CD4-positive, alpha-beta T cell treated with Interferon alpha-2 for 1 hour (primary cell): ENCODE data around the gene OGFRL1.
"Not testable (repeated sequence)": the region's sequence is repeated elsewhere in the genome, so short reads cannot be mapped to it uniquely, and the experiment has no call there.

ENCODE experiments used
- DNase-seq, 2 donors: peaks; one replicate each; pipeline ENCODE4 v3.0.0-alpha.2; 2020 to 2022

OGFRL1 gene

DNA sequence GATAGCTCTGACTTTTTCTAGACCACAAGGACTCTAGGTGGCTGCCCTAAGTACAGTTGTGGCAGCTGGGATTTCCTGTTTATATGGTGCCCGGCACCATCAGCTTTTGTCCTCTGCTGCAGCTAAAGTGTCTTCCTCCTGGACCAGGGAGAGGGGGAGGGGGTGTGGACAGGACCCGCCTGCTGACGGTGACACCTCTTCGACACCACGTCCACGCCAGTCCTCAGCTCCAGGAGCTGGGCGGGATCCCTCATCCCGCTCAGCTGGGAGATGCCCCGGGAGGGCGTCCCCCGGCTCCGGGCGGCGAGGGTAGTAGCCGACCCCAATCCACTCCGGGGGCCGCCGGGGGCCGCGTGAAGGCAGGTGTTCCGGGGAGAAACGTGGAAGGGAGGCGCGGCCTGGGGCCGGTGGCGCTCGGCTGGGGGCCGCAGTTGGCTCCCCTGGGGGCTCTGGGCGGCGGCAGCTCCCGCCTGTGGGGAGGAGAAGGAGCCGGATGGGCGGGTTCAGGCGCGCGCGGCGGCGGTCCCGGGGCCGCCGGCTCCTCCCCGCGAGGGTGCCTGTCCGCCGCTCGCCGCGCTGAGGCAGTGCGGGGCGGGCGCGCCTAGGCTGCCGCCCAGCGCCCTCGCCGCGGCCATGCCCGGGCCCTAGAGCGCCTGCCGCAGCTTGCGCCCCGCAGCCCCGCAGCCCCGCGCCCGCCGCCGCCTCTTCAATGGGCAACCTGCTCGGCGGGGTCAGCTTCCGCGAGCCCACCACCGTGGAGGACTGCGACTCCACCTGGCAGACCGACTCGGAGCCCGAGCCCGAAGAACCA is at the start of gene OGFRL1:
OGFRL1 (plus strand) TSS at position 584 of the 811 bp plus-strand sequence; CDS start at position 710, 126 bp downstream.
- peak; percentile 74 to 77 for DNase-seq

DNA sequence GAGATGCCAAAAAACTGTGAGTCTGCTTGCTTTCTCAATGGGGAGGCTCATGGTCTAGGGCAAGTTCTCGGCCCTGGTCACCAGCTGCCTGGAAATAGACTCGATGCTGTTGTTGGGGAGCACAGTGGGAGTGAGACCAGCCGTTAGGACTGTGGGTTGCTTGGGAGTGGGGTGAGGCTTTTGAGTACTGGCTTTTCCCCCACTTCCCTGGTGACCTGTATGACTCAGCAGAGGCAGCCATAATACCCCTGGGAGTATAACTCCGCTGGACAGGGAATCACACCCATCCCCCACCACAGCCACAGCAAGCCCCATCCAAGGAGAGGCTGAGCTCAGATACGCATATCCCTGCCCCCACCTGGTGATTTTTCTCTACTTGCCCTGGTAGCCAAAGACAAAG is 48.9 kb upstream of the OGFRL1 start:
- DNase-seq: no peak

DNA sequence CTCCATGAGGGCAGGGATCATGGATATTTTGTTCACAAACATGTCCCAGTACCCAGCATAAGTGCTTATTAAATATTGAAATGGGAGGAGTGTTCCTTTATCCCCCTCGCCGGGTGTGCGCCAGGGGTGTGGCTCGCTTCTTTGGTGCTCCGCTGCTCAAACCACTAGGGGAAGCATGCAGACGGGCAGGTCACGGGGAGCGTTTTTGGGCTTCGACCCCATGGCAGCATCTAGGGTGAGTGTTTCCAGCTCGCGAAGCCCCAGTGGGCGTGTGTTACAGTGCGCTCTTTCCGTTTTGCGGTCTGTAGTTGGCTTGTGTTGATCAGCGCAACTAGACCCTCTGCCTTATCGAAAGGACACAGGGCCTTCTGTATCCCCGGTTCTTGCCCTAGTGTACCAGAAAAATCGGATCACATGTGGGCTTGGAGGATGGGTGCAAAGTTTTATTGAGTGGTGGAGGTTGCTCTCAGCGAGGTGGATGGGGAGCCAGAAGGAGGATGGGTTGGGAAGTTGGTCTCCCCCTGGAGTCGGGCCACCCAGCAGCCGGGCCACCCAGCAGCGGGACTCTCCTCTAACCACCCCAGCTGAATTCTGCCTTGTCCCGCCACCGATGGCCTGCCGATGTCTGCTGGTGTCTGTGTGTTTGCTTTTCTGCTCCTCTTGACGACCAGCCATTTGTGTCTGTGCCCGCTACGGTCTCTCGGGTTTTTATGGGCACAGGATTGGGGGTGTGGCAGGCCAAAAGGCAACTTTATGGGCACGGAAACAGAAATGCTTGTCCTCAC is 43.2 kb upstream of the OGFRL1 start:
- DNase-seq: no peak

GRCh38 chr6:71246596-71246995 is 42.0 kb upstream of the OGFRL1 start:
- DNase-seq: no peak

GRCh38 chr6:71248306-71248765 is 40.3 kb upstream of the OGFRL1 start:
- DNase-seq: peak in 1 of 2 donors; percentile 32

GRCh38 chr6:71248878-71249544 is 39.6 kb upstream of the OGFRL1 start:
- DNase-seq: no peak

DNA sequence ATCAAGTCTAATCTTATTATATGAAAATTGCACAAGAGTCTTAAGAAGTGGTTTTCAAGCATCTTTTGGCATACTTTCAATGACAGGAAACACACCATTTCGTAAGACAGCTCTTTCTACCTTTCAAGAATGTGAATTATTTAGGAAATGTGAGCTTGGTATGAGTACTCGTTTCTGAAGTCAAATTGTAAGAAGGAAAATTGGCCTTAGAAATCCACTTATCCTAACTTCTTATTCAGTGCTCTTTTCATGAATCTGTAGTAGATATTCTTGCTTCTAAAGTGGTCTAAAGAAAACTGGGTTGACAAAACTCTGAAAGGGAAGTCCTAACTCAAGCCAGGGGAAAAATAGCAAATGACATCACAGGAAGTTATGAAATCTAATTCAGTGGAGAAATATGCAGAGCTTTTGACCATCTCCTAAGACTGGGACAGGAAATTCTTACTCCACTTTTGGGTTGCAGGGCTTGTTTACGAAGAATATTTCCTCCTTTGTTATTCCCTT is 38.5 kb upstream of the OGFRL1 start:
- peak in 1 of 2 donors; percentile 11 for DNase-seq

DNA sequence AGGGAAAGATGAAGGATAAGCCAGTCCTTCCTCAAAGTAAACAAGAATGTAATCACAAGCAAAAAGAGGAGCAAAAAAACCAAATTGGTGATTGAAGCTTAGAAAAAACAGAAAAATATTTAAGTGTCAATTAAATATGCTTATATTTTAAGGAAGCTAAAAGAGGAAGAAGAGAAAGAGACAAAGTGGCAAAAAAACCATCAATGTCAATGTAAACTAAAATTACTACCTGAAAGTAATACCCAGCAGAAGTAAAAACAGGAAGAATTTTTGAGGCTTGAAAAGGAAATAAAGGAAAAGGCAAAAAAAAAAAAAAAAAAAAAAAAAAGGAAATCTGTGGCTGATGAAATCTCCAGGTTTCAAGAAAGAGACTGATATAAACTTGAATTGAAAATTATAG is 36.2 kb upstream of the OGFRL1 start:
- DNase-seq: no peak

DNA sequence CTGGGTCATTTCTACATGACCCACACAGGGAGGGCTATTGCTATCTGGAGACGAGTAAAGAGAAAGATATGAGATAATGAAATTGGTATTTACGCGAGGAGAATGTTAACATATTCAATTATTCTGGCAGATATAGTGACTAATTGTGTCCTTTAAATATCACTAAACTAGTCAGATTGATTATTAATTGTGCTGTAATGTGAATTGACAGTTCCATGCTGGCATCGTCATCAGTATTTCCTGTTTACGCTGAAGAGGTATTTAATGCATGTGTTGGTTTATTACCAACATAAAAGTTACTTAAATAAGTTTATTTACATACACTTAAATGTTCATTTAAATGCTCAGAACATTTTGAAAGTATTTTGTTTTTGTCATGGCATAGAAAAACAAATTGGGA is 35.7 kb upstream of the OGFRL1 start:
- DNase-seq: no peak

DNA sequence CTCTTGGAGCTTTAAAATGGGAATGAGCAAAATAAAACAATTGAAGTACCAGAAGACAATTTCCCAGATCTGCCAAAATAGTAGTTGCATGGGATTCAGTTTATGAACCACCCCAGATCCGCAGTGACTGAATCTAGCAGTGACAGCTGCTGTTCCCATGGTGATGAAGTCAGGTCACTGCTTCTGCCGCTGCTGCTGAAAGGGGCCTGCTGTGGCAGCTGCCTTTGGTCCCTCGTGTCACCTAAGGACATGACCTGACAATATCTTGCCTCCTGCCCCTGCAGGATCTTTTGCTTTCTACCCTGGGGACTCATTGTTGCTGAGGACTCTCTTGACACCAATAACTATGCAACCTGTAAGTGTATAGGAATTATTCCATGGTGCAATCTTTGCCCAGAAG is 34.3 kb upstream of the OGFRL1 start:
- DNase-seq: no peak

DNA sequence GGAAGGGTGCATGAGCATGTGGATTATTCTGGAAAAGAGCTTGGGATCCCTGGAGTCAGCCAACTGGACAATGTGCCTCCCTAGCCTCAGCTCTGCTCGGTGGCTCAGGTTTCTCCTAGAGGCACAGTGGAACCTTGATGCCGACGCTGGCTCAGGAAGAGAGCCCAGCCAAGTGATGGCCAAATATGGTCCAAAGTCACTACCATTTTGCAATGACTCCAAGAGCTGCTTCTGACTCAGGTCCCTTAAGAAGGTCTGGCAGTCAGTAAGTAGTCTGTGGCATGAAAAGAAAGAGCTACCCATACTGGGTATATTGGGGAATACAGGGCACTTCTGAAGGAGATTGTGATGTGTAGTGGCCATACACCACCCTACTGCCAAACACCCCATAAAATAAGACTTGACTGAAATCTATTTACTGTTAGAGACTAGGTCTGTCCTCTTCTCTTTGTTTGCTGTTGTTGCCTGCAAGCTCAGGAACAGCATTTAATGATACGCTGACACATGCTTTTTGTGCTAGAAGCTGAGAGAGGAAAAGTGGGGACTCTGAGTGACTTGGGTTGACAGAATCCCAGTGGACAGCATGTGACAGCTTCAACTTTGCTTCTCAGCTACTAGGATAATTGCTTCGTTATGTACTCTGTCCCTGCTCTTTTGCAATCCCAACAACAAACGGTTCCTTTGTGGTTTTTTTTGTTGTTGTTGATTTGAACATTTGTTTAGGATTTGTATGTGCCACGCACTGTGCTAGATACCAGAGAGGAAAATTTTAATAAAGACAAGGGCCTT is 30.3 kb upstream of the OGFRL1 start:
- no peak for DNase-seq

- DNase-seq: no peak
Observed at GRCh38 chr6:71259888-71260604, 28.6 kb upstream of the OGFRL1 start.

DNA sequence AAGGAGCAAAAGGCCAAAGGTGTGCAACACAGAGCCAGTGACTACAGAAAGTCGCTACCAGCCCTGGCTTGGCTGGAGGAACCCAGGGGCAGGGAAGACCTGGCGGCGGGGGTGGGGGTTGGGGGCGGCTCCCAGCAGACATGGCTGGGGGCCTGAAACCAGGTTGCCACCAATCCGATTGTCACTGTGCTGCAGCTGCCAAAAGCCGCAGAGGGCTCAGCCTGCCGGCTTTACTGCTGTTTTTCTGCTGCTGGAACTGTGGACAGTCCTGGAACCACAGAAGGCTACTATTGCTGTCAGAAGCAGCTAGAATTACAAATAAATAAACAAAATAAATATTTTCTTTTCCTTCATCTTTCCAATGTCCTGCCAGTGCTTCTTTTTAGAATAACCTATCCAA is 25.7 kb upstream of the OGFRL1 start:
- no peak for DNase-seq

DNA sequence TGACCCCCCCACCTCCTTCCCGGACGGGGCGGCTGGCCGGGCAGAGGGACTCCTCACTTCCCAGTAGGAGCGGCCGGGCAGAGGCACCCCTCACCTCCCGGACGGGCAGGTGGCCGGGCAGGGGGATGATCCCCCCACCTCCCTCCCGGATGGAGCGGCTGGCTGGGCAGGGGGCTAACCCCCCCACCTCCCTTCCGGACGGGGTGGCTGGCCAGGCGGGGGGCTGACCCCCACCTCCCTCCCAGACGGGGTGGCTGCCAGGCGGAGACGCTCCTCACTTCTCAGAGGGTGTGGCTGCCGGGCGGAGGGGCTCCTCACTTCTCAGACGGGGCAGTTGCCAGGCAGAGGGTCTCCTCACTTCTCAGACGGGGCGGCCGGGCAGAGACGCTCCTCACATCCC is 22.2 kb upstream of the OGFRL1 start:
- DNase-seq: not testable (repeated sequence)

DNA sequence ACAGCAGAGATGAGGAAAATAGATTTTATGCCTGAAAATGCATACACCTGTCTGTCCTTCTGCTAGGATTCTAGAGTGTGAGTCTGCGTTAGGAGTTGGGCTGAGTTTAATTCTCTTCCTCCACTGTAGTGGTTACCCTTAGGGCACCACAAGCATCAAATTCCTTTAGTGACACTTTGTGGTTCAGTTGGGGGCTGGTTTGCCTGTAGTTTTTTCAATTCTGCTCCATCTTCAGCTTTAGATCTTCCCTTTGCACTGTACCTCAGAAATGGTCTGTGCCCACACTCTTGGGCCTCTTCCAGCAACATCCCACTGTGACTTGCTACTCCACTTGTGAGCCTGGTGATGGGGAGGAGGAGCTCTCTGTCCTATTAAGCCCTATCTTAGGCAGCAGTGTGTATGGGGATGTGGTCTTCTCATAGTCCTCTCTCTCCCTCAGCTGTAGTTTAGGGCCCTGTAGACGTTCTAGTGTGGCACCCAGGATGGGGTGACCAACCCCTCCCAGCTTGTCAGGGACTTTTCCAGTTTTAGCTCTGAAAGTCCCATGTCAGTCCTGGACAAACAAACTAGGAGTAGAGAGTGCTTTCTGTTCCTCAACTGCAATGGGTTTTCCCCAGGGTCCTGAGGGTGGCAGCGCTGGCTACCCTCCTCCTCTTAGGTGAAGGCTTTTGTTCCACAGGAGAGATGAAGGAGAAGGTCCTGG is 19.7 kb upstream of the OGFRL1 start:
- DNase-seq: no peak

DNA sequence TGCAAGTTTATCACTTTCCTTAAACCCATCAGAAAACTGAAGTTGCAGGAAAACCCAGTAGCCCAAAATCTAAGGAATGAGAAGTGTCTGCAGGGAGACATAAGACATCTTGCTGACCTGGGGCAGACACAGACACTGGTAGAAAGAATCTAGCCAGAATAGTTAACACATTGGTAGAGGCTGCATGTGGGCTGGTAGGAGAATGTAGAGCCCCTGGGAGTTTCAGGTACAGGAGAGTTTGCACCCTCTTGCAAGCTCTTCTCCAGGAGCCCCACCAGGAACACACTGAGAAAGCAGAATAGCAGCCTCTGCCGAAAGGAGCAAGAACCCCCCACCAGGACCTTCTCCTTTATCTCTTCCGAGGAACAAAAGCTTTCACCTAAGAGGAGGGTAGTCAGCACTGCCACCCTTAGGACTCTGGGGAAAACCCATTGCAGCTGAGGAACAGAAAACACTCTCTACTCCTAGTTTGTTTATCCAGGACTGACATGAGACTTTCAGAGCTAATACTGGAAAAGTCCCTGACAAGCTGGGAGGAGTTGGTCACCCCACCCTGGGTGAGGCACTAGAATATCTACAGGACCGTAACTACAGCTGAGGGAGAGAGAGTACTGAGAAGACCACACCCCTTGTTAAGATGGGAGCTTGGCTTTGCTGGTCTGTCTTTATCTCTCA is 10.5 kb upstream of the OGFRL1 start:
- DNase-seq: no peak

DNA sequence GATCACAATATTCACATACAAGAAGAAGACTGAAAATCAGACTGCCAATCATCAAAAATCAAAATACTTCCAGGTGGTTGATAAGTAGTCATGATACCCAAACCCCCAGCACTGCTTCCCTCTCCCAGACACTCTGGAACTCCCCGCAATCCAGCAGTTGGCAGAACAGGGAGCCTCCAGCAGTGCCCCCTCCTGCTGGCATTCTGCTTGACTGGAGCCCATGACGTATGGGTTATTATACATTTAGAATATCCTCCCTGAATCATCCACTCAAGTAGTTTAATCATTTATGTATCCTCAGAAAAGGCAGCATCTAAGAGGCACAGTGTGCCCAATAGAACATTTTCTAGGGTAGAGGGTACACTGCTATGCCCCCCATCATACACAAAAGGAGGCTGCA is 9.3 kb upstream of the OGFRL1 start:
- DNase-seq: no peak

GRCh38 chr6:71279740-71280139 is 8.9 kb upstream of the OGFRL1 start:
- no peak for DNase-seq

DNA sequence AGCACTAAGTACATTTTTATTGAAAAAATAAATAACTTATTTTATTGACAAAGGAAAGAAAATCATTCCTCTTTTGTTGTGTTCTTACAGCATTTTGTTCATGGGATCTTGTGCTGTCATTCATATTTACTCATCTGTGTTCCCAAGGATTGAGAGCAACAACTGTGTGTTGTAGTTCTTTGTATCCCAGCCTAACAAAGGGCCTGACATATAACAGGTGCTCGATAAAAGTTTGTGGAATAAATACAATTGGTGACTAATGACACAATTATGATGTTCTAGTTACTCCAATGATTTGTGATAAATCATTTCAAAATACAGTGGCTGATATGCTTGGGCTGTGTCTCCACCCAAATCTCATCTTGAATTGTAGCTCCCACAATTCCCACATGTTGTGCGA is 7.9 kb upstream of the OGFRL1 start:
- no peak for DNase-seq

DNA sequence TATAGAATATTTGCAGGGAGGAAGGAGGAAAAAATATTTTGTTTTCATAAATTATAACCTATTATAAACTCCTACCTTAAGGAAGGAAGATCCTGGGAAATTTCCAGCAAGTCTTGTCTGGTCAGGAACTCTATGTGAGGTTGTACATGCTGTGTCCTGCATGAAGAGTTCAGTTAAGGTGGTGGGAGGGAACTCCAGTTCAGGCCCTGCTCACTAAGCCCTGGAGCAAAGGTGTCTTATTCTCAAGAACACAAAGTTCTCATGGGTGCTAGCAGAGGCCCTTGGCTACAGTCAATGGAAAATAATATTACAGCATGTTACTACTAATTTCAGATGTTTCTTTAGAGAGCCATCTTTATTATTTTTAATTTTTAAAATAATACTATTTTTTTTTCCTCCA is 3.8 kb upstream of the OGFRL1 start:
- DNase-seq: no peak

DNA sequence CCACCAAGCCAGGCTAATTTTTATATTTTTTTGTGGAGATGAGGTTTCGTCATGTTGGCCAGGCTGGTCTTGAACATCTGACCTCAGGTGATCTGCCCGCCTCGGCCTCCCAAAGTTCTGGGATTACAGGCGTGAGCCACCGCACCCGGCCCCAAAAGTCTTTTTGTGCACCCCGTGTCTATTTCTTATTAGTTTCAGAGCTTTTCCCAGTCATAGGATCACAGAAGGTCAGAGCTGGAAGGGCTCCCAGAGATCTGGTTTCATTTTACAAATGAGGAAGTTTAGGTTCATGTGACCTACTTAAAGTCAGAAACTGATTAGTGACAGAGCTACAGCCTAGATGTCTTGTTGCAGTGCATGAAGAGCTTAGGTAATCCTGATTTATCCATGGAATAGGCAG is 1.6 kb upstream of the OGFRL1 start:
- DNase-seq: peak in 1 of 2 donors; percentile 11
